Large intestine (tissue), 3 donors: ENCODE data around the gene RNF169. TPM values are rescaled to one million over a fixed set of nuclear protein-coding genes. Genes with fewer than 3 reads are reported as not detected.

Experiments used
- DNase-seq, 2 donors: peaks; one replicate each; pipeline versions ENCODE4 v3.0.0 to v3.0.0-alpha.2; 2013
- H3K27ac ChIP-seq: one replicate; pipeline ENCODE4 v1.5.1; 2013; ENCODE audit warnings: low read length
- H3K27me3 ChIP-seq: 2 replicates; pipeline ENCODE4 v1.6.1; 2013; ENCODE audit warnings: low read length; ENCODE audit not compliant: control insufficient read depth, insufficient read depth
- H3K36me3 ChIP-seq: 2 replicates; pipeline ENCODE4 v1.6.1; 2013; ENCODE audit warnings: low read length; ENCODE audit not compliant: control insufficient read depth, insufficient read depth
- H3K4me1 ChIP-seq: one replicate; pipeline ENCODE4 v1.6.1; 2013; ENCODE audit warnings: low read length; ENCODE audit not compliant: control insufficient read depth, insufficient read depth
- H3K4me3 ChIP-seq: one replicate; pipeline ENCODE4 v1.5.1; 2013; ENCODE audit warnings: low read length
- H3K9me3 ChIP-seq: one replicate; pipeline ENCODE4 v1.6.1; 2013; ENCODE audit warnings: mild to moderate bottlenecking, low read depth, low read length, moderate library complexity; ENCODE audit not compliant: control insufficient read depth
- WGBS: methylation state at CpG from one replicate; pipeline ENCODE4 v1.1.5; 2013; ENCODE audit warnings: low lambda C conversion rate; ENCODE audit not compliant: insufficient coverage; 5-methylcytosine and 5-hydroxymethylcytosine counted together
- polyA plus RNA-seq: library from polyadenylated mRNA; unstranded; fragments of 120-200 nt; gene quantifications from one replicate; pipeline ENCODE4 v1.2.1, GENCODE V29; 2013

RNF169 gene
- polyA plus RNA-seq, 1 donor: 11.5 TPM

- Histone ChIP-seq H3K27ac (peak overlapping the region; percentile 40), H3K27me3 (no peaks in the 10 kb centered on the region), H3K4me3 (no peak overlapping the region), H3K36me3 (no peaks in the 10 kb centered on the region), H3K4me1 (peaks cover 4% of the 10 kb centered on the region), H3K9me3 (peaks cover under 1% of the 10 kb centered on the region)
- DNase-seq: no peak
- WGBS: 100% methylated on average over 1 of the region's 2 CpGs
Observed at GRCh38 chr11:74769055-74769707, 20.5 kb downstream of the RNF169 start.

- peaks cover 4% of the 10 kb centered on the region for H3K4me1 ChIP-seq
- H3K27me3 ChIP-seq: no peaks in the 10 kb centered on the region
- WGBS: 85% methylated on average over 4 of the region's 5 CpGs
- no peak overlapping the region for H3K27ac ChIP-seq
- no peak overlapping the region for H3K4me3 ChIP-seq
- no peaks in the 10 kb centered on the region for H3K36me3 ChIP-seq
- no peaks in the 10 kb centered on the region for H3K9me3 ChIP-seq
- no peak for DNase-seq
Observed at GRCh38 chr11:74770456-74770855, 21.8 kb downstream of the RNF169 start.

- no peak for DNase-seq
- Histone ChIP-seq H3K9me3 (no peaks in the 10 kb centered on the region), H3K27ac (no peak overlapping the region), H3K36me3 (no peaks in the 10 kb centered on the region), H3K27me3 (no peaks in the 10 kb centered on the region), H3K4me1 (peaks cover 4% of the 10 kb centered on the region), H3K4me3 (no peak overlapping the region)
- WGBS: 100% methylated on average over 2 of the region's 3 CpGs
Observed at GRCh38 chr11:74771139-74771538, 22.5 kb downstream of the RNF169 start.

DNA sequence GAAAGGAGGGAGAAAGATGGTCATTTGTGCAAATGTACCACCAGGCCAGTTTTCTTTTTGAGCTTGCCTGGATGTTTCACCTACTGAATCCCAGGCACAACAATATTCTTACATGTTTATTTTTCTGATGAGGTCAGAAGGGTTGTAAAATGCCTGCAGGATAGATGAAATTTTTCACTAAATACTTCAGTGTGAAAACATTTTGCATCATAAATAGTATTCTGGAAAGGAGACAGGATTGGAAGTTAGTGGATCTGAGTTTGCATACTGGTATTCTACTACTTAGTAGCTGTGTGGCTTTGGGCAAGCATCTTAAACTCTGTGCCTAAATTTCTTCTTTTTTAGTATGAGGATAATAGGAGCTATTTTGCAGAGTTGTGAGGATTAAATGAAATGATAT, 24.8 kb downstream of the RNF169 start:
- no peak overlapping the region for H3K27ac ChIP-seq
- H3K4me3 ChIP-seq: no peak overlapping the region

GRCh38 chr11:74775762-74776161, 27.1 kb downstream of the RNF169 start:
- H3K27me3 ChIP-seq: no peaks in the 10 kb centered on the region
- no CpG with 5 or more reads among the region's 1 CpG for WGBS
- no peaks in the 10 kb centered on the region for H3K9me3 ChIP-seq
- H3K4me1 ChIP-seq: no peaks in the 10 kb centered on the region
- DNase-seq: no peak
- H3K27ac ChIP-seq: no peak overlapping the region
- H3K4me3 ChIP-seq: no peak overlapping the region
- no peaks in the 10 kb centered on the region for H3K36me3 ChIP-seq

More for the DNA sequence above, 24.8 kb downstream of the RNF169 start:
- H3K27me3 ChIP-seq: no peaks in the 10 kb centered on the region
- H3K4me1 ChIP-seq: peaks cover 4% of the 10 kb centered on the region
- DNase-seq: no peak
- H3K36me3 ChIP-seq: no peaks in the 10 kb centered on the region
- H3K9me3 ChIP-seq: no peaks in the 10 kb centered on the region

- no peak overlapping the region for H3K4me3 ChIP-seq
- no peaks in the 10 kb centered on the region for H3K36me3 ChIP-seq
- no peaks in the 10 kb centered on the region for H3K27me3 ChIP-seq
- H3K4me1 ChIP-seq: no peaks in the 10 kb centered on the region
- no peaks in the 10 kb centered on the region for H3K9me3 ChIP-seq
- peak in 1 of 2 donors; percentile 17 for DNase-seq
- H3K27ac ChIP-seq: no peak overlapping the region
Observed at GRCh38 chr11:74776546-74776945, 27.9 kb downstream of the RNF169 start.

DNA sequence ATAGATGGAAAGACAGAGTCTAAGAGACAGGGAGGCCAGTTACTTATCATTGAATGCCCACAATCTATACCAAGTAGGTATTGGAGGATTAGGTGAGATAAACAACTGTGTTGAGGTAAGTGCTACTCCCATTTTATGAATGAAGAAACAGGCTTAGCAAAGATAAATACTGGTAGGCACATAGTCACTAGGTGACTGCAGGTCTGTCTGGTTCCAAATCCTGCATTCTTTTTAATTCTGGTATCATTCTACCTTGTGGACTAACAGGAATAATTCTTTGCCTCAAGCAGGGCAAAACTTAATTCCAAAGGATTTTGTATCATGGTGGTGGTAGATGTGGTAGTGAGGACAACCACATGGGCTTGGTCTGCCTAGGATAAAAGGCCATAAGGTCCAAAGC, 28.4 kb downstream of the RNF169 start:
- no peaks in the 10 kb centered on the region for H3K9me3 ChIP-seq
- H3K36me3 ChIP-seq: no peaks in the 10 kb centered on the region
- H3K27me3 ChIP-seq: no peaks in the 10 kb centered on the region
- no peak overlapping the region for H3K27ac ChIP-seq
- DNase-seq: no peak
- no peaks in the 10 kb centered on the region for H3K4me1 ChIP-seq
- H3K4me3 ChIP-seq: no peak overlapping the region

DNA sequence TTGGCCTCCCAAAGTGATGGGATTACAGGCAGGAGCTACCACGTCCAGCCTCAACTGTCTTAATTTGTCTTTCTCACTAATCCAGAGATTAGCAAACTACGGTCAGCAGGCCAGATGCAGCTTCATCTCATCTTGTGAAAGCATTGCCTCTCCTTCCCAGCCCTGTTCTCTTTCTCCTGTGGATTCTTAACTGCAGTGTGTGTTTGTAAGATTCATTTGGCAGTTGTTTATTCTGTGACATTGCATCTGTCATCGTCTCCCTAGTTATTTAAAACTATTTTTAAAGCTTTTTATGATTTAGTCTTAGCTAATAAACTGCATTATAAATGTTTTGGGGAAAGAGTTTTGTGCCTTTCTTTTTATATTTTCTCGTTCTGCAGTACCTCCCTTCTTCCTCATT, 29.2 kb downstream of the RNF169 start:
- 92% methylated on average over 2 of the region's 4 CpGs for WGBS

DNA sequence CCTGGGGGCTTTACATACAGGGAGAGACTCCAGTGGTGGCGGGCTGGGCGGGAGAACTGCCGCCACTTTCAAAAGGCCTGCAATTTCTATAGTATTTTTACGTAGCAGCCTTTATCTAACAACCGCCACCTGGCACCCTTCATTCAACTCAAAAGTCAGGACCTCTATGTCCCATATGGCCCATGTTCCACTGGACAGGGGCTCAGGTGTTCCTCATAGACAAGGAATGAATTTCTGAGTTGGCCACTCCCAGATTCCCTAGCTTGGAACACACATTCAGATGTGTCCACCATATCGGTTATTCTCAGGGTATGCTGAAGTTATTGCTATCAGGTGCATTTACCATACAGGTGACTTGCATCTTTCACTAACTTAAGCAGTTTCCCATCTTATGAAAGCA, 29.9 kb downstream of the RNF169 start:
- no peaks in the 10 kb centered on the region for H3K27me3 ChIP-seq
- H3K9me3 ChIP-seq: no peaks in the 10 kb centered on the region
- H3K27ac ChIP-seq: no peak overlapping the region
- no CpG with 5 or more reads among the region's 6 CpGs for WGBS
- no peak overlapping the region for H3K4me3 ChIP-seq
- no peaks in the 10 kb centered on the region for H3K4me1 ChIP-seq
- DNase-seq: no peak
- no peaks in the 10 kb centered on the region for H3K36me3 ChIP-seq

More for the DNA sequence above, 29.2 kb downstream of the RNF169 start:
- H3K9me3 ChIP-seq: no peaks in the 10 kb centered on the region
- no peak overlapping the region for H3K27ac ChIP-seq
- no peak overlapping the region for H3K4me3 ChIP-seq
- no peaks in the 10 kb centered on the region for H3K36me3 ChIP-seq
- H3K4me1 ChIP-seq: no peaks in the 10 kb centered on the region
- H3K27me3 ChIP-seq: no peaks in the 10 kb centered on the region
- no peak for DNase-seq

DNA sequence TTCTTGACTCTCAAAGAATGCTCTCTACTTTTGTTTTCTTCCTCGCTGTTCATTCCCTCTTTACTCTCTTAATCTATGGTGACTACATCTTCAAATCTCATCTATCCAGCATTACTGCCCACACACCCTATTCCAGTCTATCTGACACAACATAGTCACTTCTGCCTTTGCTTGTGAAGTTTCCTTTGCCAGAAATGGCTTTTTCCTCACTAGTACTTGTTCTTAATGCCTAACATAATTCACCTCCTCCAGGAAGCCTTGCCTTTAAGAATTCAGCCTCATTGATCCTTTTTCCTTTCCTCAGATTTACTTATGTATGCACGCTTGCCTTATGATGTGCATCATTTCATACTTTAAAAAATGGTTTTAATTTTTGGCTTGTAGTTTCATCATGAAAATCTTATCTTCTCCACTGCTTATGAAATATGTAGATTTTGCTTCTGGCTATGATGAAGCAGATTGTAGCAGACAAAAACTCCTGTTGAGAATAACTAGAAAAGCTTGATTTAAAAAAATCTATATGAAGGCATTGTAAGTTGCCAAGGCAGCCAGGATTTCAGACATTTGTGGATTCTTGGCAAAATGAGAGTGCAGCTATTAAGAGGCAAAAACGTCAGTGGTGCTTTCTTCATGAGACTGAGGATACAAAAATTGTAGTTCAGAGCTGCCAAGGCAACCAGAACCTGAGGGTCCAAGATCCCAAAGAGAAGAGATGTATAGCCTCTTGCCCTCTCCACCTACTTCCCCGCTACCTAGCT, 31.8 kb downstream of the RNF169 start:
- Histone ChIP-seq H3K9me3 (no peaks in the 10 kb centered on the region), H3K4me3 (no peak overlapping the region), H3K4me1 (no peaks in the 10 kb centered on the region), H3K36me3 (no peaks in the 10 kb centered on the region), H3K27me3 (no peaks in the 10 kb centered on the region), H3K27ac (no peak overlapping the region)
- 100% methylated on average over 2 of the region's 4 CpGs for WGBS
- DNase-seq: no peak
